NOMO-1 treated with DMSO at 0.1 percent for 48 hours (cell line): Measurements from ENCODE around the gene P3H3.
"Not testable (repeated sequence)": the region's sequence is repeated elsewhere in the genome, so short reads cannot be mapped to it uniquely, and the experiment has no call there.

Experiments
- DNase-seq: peaks from one replicate; lab custom pipeline; 2025; ENCODE audit not compliant: unreplicated experiment; lab: John Stamatoyannopoulos, UW

P3H3 gene

GRCh38 chr12:6865307-6865706 is 37.1 kb downstream of the P3H3 start:
- not testable (repeated sequence) for DNase-seq

GRCh38 chr12:6866163-6866919 is 38.1 kb downstream of the P3H3 start:
- DNase-seq: no peak

GRCh38 chr12:6866920-6867412 is 38.8 kb downstream of the P3H3 start:
- DNase-seq: peak; percentile 69

GRCh38 chr12:6867413-6868210 is 39.4 kb downstream of the P3H3 start, which contains the start of gene TPI1:
TPI1 (plus strand) TSS chr12:6867531; CDS start chr12:6867567, 36 bp downstream.
- peak; percentile 70 for DNase-seq

GRCh38 chr12:6868211-6869048 is 40.2 kb downstream of the P3H3 start:
- peak; percentile 4 for DNase-seq

GRCh38 chr12:6869049-6870021 is 41.1 kb downstream of the P3H3 start:
- DNase-seq: peak; percentile 83

- DNase-seq: not testable (repeated sequence)
Observed at GRCh38 chr12:6870304-6870703, 42.1 kb downstream of the P3H3 start.

GRCh38 chr12:6871052-6871957 is 43.1 kb downstream of the P3H3 start:
- no peak for DNase-seq

- DNase-seq: peak; percentile 41
Observed at GRCh38 chr12:6872073-6873048, 44.2 kb downstream of the P3H3 start.

- DNase-seq: peak; percentile 95
Observed at GRCh38 chr12:6873094-6874014, 45.1 kb downstream of the P3H3 start, which contains the start of gene SPSB2. SPSB2 (minus strand) TSS chr12:6873303; CDS start chr12:6872901, 402 bp downstream.

- DNase-seq: not testable (repeated sequence)
Observed at GRCh38 chr12:6874015-6874368, 45.8 kb downstream of the P3H3 start.

- DNase-seq: not testable (repeated sequence)
Observed at GRCh38 chr12:6879824-6880223, 51.6 kb downstream of the P3H3 start.

- DNase-seq: no peak
Observed at GRCh38 chr12:6883252-6883651, 55.0 kb downstream of the P3H3 start.

GRCh38 chr12:6883683-6884082 is 55.5 kb downstream of the P3H3 start:
- DNase-seq: no peak

- DNase-seq: no peak
Observed at GRCh38 chr12:6884539-6884938, 56.3 kb downstream of the P3H3 start.

- DNase-seq: not testable (repeated sequence)
Observed at GRCh38 chr12:6886206-6886999, 58.2 kb downstream of the P3H3 start.
